ENCODE results near the gene MUC12. TPM values are rescaled to one million over a fixed set of nuclear protein-coding genes. Genes with fewer than 3 reads are reported as not detected.

Gene MUC12
- total RNA-seq, 1 donor from 2014 or later = not detected

DNA sequence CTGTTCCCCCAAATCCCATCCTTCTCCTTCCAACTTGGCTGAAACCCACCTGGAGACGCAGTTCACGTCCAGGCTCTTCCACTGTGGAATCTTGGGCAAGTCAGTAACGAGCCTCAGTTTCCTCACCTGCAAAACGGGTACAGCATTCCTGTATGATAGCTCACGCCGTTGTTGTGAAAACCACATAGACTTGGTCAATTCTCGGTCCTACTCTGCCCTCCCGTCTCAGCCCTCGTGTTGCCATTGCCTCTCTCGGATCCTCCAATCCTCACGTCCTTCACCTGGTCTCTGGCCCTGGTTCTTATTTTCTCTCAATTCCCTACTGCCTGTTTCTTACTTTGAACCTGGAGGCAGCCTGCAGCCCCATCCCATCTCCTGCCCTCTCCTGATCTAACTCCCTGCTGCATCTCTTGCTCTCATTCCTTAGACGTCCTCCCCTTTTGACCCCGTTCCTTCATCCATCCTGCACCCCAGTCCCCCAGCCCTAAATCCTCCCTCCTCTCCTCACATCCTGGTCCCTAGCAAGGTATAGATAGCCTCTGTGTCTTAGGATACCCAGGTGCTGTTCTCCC is 2.0 kb upstream of the MUC12 start:
- H3K9ac ChIP-seq (ENCODE audit: low read depth in 1 of 3, low read length in 3 of 3) = no peak overlapping the region
- no peaks in the 10 kb centered on the region for H3K36me3 ChIP-seq (ENCODE audit: control insufficient read depth in 3 of 3, insufficient read depth in 3 of 3, low read length in 3 of 3)
- H3K4me3 ChIP-seq (ENCODE audit: low read length in 3 of 3) = no peak overlapping the region
- H3K9me3 ChIP-seq (ENCODE audit: control insufficient read depth in 3 of 3, low read length in 3 of 3) = no peaks in the 10 kb centered on the region
- H3K27me3 ChIP-seq (ENCODE audit: control insufficient read depth in 3 of 3, insufficient read depth in 3 of 3, low read length in 3 of 3) = peaks cover 68 to 79% (median 74%) of the 10 kb centered on the region in 3 donors
- H3K4me1 ChIP-seq (ENCODE audit: control insufficient read depth in 3 of 3, insufficient read depth in 3 of 3, low read length in 3 of 3) = peaks cover 2 to 15% (median 13%) of the 10 kb centered on the region in 3 donors
- no peak overlapping the region for H3K27ac ChIP-seq (ENCODE audit: low read depth, low read length)

DNA sequence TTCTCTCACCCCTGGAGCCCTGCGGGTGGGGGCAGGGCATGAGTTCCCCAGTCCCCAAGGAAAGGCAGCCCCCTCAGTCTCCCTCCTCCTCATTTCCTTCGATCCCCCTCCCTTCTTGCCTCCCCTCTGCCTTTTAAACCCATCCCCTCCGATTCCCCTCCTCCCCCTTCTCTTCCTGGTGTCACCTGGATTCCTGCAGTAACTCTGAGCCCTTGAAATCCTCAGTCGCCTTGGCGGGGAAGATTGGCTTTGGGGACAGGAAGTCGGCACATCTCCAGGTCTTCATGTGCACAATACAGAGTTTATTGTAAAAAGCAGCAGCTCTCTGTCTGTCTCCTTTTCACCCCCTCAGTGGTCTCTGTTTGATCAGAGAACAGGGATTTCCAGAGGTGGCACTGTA is 1.3 kb upstream of the MUC12 start:
- peaks cover 66 to 79% (median 76%) of the 10 kb centered on the region in 3 donors for H3K27me3 ChIP-seq (ENCODE audit: control insufficient read depth in 3 of 3, insufficient read depth in 3 of 3, low read length in 3 of 3)
- no peak overlapping the region for H3K4me3 ChIP-seq (ENCODE audit: low read length in 3 of 3)
- no peak overlapping the region for H3K27ac ChIP-seq (ENCODE audit: low read depth, low read length)
- H3K9ac ChIP-seq (ENCODE audit: low read depth in 1 of 3, low read length in 3 of 3) = no peak overlapping the region
- H3K9me3 ChIP-seq (ENCODE audit: control insufficient read depth in 3 of 3, low read length in 3 of 3) = no peaks in the 10 kb centered on the region
- H3K4me1 ChIP-seq (ENCODE audit: control insufficient read depth in 3 of 3, insufficient read depth in 3 of 3, low read length in 3 of 3) = peaks cover 2 to 15% (median 13%) of the 10 kb centered on the region in 3 donors
- no peaks in the 10 kb centered on the region for H3K36me3 ChIP-seq (ENCODE audit: control insufficient read depth in 3 of 3, insufficient read depth in 3 of 3, low read length in 3 of 3)

DNA sequence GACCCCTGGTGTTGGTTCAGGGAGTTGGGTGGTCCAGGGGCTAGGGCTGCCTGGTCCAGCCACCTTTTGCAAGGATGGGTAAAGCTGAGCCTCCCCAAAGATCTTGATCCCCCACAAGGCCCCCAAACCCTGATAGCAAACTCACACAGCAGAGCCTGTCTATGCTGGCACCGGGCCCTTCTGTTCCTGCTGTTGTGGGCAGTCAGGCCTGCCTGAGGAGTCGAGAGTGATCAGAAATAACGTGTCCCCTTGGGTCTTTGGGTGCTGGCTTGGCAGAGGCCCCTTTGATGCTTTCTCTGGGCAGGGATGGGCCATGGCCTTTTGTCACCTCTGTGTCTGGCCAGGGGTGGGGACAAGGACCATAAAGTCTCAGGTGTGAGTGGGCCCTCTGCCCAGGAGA is 715 bp upstream of the MUC12 start:
- H3K27ac ChIP-seq (ENCODE audit: low read depth, low read length) = no peak overlapping the region
- H3K9me3 ChIP-seq (ENCODE audit: control insufficient read depth in 3 of 3, low read length in 3 of 3) = no peaks in the 10 kb centered on the region
- peaks cover 2 to 15% (median 13%) of the 10 kb centered on the region in 3 donors for H3K4me1 ChIP-seq (ENCODE audit: control insufficient read depth in 3 of 3, insufficient read depth in 3 of 3, low read length in 3 of 3)
- no peak overlapping the region for H3K9ac ChIP-seq (ENCODE audit: low read depth in 1 of 3, low read length in 3 of 3)
- H3K36me3 ChIP-seq (ENCODE audit: control insufficient read depth in 3 of 3, insufficient read depth in 3 of 3, low read length in 3 of 3) = no peaks in the 10 kb centered on the region
- peaks cover 62 to 75% (median 73%) of the 10 kb centered on the region in 3 donors for H3K27me3 ChIP-seq (ENCODE audit: control insufficient read depth in 3 of 3, insufficient read depth in 3 of 3, low read length in 3 of 3)
- H3K4me3 ChIP-seq (ENCODE audit: low read length in 3 of 3) = no peak overlapping the region

DNA sequence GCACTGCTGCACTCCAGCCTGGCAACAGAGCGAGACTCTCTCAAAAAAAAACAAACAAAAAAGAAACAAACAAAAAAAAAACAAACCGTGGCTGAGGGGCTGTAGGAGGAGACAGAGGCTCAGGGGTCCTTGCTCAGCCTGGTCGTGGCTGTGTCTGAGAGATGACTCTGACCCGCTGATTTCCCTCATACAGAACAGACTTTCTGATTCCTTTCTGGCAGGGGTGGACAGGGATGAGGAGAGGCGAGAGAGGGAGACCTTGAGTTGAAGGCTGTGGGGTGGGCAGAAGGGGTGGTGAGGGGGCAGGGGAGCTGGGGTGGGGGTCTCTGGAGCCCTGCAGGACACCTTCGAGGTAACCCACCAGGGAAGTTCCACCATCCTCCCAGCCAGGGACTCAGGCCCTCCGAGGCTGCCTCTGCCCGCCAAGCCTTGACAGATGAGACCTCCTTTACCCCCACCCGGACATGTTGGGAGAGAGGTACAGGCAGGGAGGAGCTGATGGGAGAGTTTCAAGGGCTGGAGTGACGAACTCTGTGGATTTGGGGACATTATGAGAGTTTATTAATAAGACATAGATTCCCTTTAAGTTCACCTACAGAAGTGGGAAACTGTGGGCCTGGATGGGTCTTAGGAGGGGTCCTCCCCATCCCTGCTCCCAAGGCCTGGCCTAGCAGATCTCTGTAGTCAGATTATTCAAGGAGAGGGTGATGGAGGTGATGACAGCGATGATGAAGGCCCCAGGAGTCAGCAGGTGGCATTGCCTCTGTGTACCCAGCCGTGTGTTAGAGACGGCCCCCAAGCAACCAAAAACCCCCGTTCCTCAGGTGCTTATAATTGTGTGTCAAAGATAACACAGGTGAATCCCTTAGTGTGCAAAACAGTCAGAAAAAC is 2.0 kb downstream of the MUC12 start:
- Histone ChIP-seq H3K36me3 (ENCODE audit: control insufficient read depth in 3 of 3, insufficient read depth in 3 of 3, low read length in 3 of 3) (no peaks in the 10 kb centered on the region), H3K9me3 (ENCODE audit: control insufficient read depth in 3 of 3, low read length in 3 of 3) (no peaks in the 10 kb centered on the region), H3K4me1 (ENCODE audit: control insufficient read depth in 3 of 3, insufficient read depth in 3 of 3, low read length in 3 of 3) (peaks cover 2 to 4% (median 4%) of the 10 kb centered on the region in 3 donors), H3K4me3 (ENCODE audit: low read length in 3 of 3) (no peak overlapping the region), H3K27me3 (ENCODE audit: control insufficient read depth in 3 of 3, insufficient read depth in 3 of 3, low read length in 3 of 3) (peaks cover 39 to 53% (median 47%) of the 10 kb centered on the region in 3 donors), H3K27ac (ENCODE audit: low read depth, low read length) (no peak overlapping the region), H3K9ac (ENCODE audit: low read depth in 1 of 3, low read length in 3 of 3) (no peak overlapping the region)

DNA sequence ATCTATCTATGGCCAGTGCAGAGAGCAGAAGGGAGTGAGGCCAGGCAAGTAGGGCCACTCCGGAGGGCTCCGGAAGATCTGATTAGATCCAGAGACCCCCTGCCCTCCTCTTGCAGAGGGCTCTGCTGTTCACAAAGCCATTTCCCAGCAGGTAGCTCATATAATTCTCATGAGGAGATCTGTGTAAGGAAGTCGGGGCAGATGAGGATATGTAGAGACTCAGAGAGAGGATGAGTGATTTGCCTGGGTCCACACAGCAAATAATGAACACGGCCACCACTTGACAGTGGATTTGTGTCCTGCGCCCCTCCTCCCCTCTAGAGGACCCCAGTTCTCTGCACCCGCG is 2.6 kb downstream of the MUC12 start:
- no peak overlapping the region for H3K4me3 ChIP-seq (ENCODE audit: low read length in 3 of 3)
- no peaks in the 10 kb centered on the region for H3K4me1 ChIP-seq (ENCODE audit: control insufficient read depth in 3 of 3, insufficient read depth in 3 of 3, low read length in 3 of 3)
- H3K36me3 ChIP-seq (ENCODE audit: control insufficient read depth in 3 of 3, insufficient read depth in 3 of 3, low read length in 3 of 3) = no peaks in the 10 kb centered on the region
- no peak overlapping the region for H3K9ac ChIP-seq (ENCODE audit: low read depth in 1 of 3, low read length in 3 of 3)
- H3K27me3 ChIP-seq (ENCODE audit: control insufficient read depth in 3 of 3, insufficient read depth in 3 of 3, low read length in 3 of 3) = peaks cover 33 to 47% (median 41%) of the 10 kb centered on the region in 3 donors
- no peaks in the 10 kb centered on the region for H3K9me3 ChIP-seq (ENCODE audit: control insufficient read depth in 3 of 3, low read length in 3 of 3)
- H3K27ac ChIP-seq (ENCODE audit: low read depth, low read length) = no peak overlapping the region

DNA sequence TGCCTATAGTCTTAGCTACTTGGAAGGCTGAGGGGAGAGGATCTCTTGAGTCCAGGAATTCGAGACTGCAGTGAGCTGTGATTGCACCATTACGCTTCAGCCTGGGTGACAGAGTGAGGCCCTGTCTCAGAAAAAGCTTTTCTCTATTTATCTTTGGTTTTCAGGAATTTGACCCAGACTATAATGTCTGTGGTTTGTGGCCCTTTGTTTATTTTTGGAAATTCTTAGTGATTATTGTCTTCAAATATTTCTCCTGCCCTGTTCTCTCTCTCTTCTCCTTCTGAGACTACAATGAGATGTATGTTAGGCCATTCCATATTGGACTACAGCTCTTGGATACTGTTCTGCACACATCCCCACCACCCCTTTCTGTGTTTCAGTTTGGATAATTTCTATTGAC is 4.7 kb downstream of the MUC12 start:
- Histone ChIP-seq H3K9me3 (ENCODE audit: control insufficient read depth in 3 of 3, low read length in 3 of 3) (no peaks in the 10 kb centered on the region), H3K36me3 (ENCODE audit: control insufficient read depth in 3 of 3, insufficient read depth in 3 of 3, low read length in 3 of 3) (no peaks in the 10 kb centered on the region), H3K27me3 (ENCODE audit: control insufficient read depth in 3 of 3, insufficient read depth in 3 of 3, low read length in 3 of 3) (peaks cover 13 to 27% (median 23%) of the 10 kb centered on the region in 3 donors), H3K4me1 (ENCODE audit: control insufficient read depth in 3 of 3, insufficient read depth in 3 of 3, low read length in 3 of 3) (no peaks in the 10 kb centered on the region), H3K4me3 (ENCODE audit: low read length in 3 of 3) (no peak overlapping the region), H3K9ac (ENCODE audit: low read depth in 1 of 3, low read length in 3 of 3) (no peak overlapping the region), H3K27ac (ENCODE audit: low read depth, low read length) (no peak overlapping the region)

DNA sequence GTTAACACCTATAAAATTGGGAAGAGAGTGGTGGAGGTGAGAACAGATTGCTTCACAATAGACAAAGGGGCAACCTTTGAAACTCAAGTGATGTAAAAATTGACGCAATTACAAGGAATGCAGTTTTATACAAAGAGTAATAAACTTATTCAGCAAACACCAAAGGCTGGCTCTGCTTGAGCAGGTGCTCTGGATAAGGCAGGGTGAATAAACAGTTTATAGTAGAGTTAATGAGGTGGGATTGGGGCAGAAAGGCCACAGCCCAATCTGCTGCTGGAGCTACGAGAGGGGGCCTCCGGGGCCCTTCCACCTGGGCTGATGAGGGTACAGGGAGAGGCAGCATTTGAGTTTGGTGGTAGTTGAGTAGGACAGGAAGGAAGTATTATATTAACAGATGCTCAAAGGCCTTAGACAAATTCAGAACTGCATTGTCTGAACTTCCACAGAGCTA is 6.0 kb downstream of the MUC12 start:
- Histone ChIP-seq H3K9ac (ENCODE audit: low read depth in 1 of 3, low read length in 3 of 3) (no peak overlapping the region), H3K36me3 (ENCODE audit: control insufficient read depth in 3 of 3, insufficient read depth in 3 of 3, low read length in 3 of 3) (no peaks in the 10 kb centered on the region), H3K27ac (ENCODE audit: low read depth, low read length) (no peak overlapping the region), H3K27me3 (ENCODE audit: control insufficient read depth in 3 of 3, insufficient read depth in 3 of 3, low read length in 3 of 3) (peaks cover 3 to 17% (median 14%) of the 10 kb centered on the region in 3 donors), H3K9me3 (ENCODE audit: control insufficient read depth in 3 of 3, low read length in 3 of 3) (no peaks in the 10 kb centered on the region), H3K4me1 (ENCODE audit: control insufficient read depth in 3 of 3, insufficient read depth in 3 of 3, low read length in 3 of 3) (no peaks in the 10 kb centered on the region), H3K4me3 (ENCODE audit: low read length in 3 of 3) (no peak overlapping the region)

DNA sequence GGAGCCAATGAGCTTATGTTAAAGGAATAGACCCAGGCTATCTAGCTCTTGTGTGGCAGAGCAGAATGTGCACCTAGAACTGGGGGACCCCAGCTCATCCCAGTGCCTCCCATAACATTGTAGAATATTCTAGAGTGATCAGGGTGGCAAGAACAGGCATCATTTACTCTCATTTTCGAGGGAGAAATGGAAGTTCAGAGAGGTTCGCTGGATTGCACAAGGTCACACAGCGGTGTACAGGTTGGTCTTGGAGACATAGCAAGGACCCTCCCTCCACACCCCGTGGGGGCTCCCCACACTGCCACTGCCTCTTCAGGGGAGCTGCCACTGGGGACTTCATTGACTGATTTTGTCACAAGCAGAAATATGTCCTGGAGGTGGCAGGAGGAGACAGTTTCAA is 8.9 kb downstream of the MUC12 start:
- Histone ChIP-seq H3K9me3 (ENCODE audit: control insufficient read depth in 3 of 3, low read length in 3 of 3) (no peaks in the 10 kb centered on the region), H3K36me3 (ENCODE audit: control insufficient read depth in 3 of 3, insufficient read depth in 3 of 3, low read length in 3 of 3) (no peaks in the 10 kb centered on the region), H3K4me3 (ENCODE audit: low read length in 3 of 3) (no peak overlapping the region), H3K9ac (ENCODE audit: low read depth in 1 of 3, low read length in 3 of 3) (no peak overlapping the region), H3K4me1 (ENCODE audit: control insufficient read depth in 3 of 3, insufficient read depth in 3 of 3, low read length in 3 of 3) (no peaks in the 10 kb centered on the region), H3K27me3 (ENCODE audit: control insufficient read depth in 3 of 3, insufficient read depth in 3 of 3, low read length in 3 of 3) (peaks cover 2 to 3% (median 3%) of the 10 kb centered on the region in 3 donors), H3K27ac (ENCODE audit: low read depth, low read length) (no peak overlapping the region)

DNA sequence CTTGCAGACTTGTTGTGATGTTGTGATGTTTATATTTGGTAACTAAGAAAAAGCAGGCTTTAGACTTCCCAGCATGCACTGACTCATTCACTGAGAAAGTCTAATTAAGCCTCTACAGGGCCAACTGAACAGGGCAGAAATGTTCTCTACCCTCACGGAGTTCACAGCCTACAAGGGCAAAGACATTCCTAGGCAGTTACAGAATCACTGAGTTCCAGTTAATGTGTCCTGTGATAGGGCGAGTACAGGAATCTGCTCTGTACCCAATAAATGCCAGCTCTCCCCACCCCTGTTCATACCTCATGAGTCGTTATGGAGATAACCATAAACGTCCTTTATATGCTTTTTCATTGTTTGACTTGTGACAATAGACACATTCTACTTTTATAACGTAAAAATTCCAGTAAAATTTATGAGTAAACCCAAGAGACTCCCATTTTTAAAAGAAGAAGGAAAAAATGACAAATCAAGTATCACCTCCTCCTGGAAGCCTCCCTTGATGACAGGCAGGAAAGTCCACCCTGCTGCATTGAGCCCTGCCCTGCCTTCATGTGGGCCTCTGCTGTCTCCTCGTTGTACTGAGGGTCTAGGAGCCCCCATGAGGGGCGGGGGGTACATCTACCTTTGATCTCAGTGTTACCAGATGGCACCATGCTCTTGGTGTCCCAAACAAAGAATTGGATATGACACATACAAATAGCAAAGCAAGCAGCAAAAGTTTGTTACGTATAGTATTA is 14.3 kb downstream of the MUC12 start:
- H3K27ac ChIP-seq (ENCODE audit: low read depth, low read length) = no peak overlapping the region
- H3K27me3 ChIP-seq (ENCODE audit: control insufficient read depth in 3 of 3, insufficient read depth in 3 of 3, low read length in 3 of 3) = peaks cover 0 to 2% (median 0%) of the 10 kb centered on the region in 3 donors
- H3K36me3 ChIP-seq (ENCODE audit: control insufficient read depth in 3 of 3, insufficient read depth in 3 of 3, low read length in 3 of 3) = no peaks in the 10 kb centered on the region
- no peak overlapping the region for H3K9ac ChIP-seq (ENCODE audit: low read depth in 1 of 3, low read length in 3 of 3)
- H3K9me3 ChIP-seq (ENCODE audit: control insufficient read depth in 3 of 3, low read length in 3 of 3) = no peaks in the 10 kb centered on the region
- H3K4me1 ChIP-seq (ENCODE audit: control insufficient read depth in 3 of 3, insufficient read depth in 3 of 3, low read length in 3 of 3) = no peaks in the 10 kb centered on the region
- no peak overlapping the region for H3K4me3 ChIP-seq (ENCODE audit: low read length in 3 of 3)

Data from skeletal muscle tissue (tissue), 4 donors.